Common myeloid progenitor, CD34-positive (primary cell): ENCODE measurements around the gene CIDEB.

ENCODE experiments used
- CTCF ChIA-PET: fragments of 350-600 bp; sonication (Branson Sonifier 250); formaldehyde crosslinking; loops from one replicate; lab custom pipeline; 2021; ENCODE audit warnings: antibody characterized with exemption; lab: Charles Lee
- POLR2A ChIA-PET: fragments of 350-600 bp; sonication (Branson Sonifier 250); formaldehyde crosslinking; loops from one replicate; lab custom pipeline; 2021; ENCODE audit warnings: antibody characterized with exemption; lab: Charles Lee
- DNase-seq, 3 donors: peaks; one replicate each; pipeline versions ENCODE4 v3.0.0 to v3.0.0-alpha.2; 2013
- H3K27ac ChIP-seq, 2 experiments: 1 replicate in 1 of 2; 2 replicates in 1 of 2; pipeline ENCODE4 v1.7.0; 2013; ENCODE audit warnings: inconsistent platforms in 2 of 2, low read length in 2 of 2, mild to moderate bottlenecking in 2 of 2, low read depth in 1 of 2, moderate library complexity in 1 of 2; ENCODE audit not compliant: severe bottlenecking in 2 of 2, insufficient read depth in 1 of 2, poor library complexity in 1 of 2
- H3K27me3 ChIP-seq, 5 experiments: replicated peaks in 2 of 5; 1 replicate in 3 of 5; 2 replicates in 2 of 5; pipeline versions ENCODE4 v1.6.1 to v1.7.0; 2013; ENCODE audit warnings: low read length in 4 of 5, mild to moderate bottlenecking in 2 of 5, moderate library complexity in 2 of 5, inconsistent platforms in 1 of 5; ENCODE audit not compliant: insufficient read depth in 5 of 5, control insufficient read depth in 4 of 5
- H3K36me3 ChIP-seq, 4 experiments: 1 replicate in 2 of 4; 2 replicates in 2 of 4; pipeline versions ENCODE4 v1.6.1 to v1.7.0; 2013; ENCODE audit warnings: low read length in 3 of 4, control low read depth in 1 of 4, mild to moderate bottlenecking in 1 of 4; ENCODE audit not compliant: control insufficient read depth in 4 of 4, insufficient read depth in 4 of 4
- H3K4me1 ChIP-seq, 4 experiments: 1 replicate in 3 of 4; 2 replicates in 1 of 4; pipeline versions ENCODE4 v1.6.1 to v1.7.1; 2013; ENCODE audit warnings: low read length in 3 of 4, mild to moderate bottlenecking in 3 of 4, control low read depth in 1 of 4, inconsistent platforms in 1 of 4, moderate library complexity in 1 of 4; ENCODE audit not compliant: control insufficient read depth in 4 of 4, insufficient read depth in 4 of 4; ENCODE audit errors: control extremely low read depth in 1 of 4
- H3K4me3 ChIP-seq, 7 experiments: 1 replicate in 4 of 7; 2 replicates in 3 of 7; pipeline versions ENCODE4 v1.5.1 to v1.7.0; 2013; ENCODE audit warnings: mild to moderate bottlenecking in 7 of 7, low read length in 6 of 7, moderate library complexity in 6 of 7, inconsistent platforms in 2 of 7, low read depth in 2 of 7, control low read depth in 1 of 7; ENCODE audit not compliant: insufficient read depth in 4 of 7, control insufficient read depth in 1 of 7; ENCODE audit errors: extremely low read depth in 1 of 7
- H3K9me3 ChIP-seq, 5 experiments: 1 replicate in 4 of 5; 2 replicates in 1 of 5; pipeline versions ENCODE4 v1.6.1 to v1.7.1; 2013; ENCODE audit warnings: low read length in 4 of 5, mild to moderate bottlenecking in 2 of 5, inconsistent platforms in 1 of 5, low read depth in 1 of 5, moderate library complexity in 1 of 5; ENCODE audit not compliant: control insufficient read depth in 4 of 5, insufficient read depth in 2 of 5; ENCODE audit errors: control extremely low read depth in 1 of 5
- WGBS: methylation state at CpG from one replicate; pipeline ENCODE4 v1.1.5; 2013; ENCODE audit not compliant: insufficient coverage; 5-methylcytosine and 5-hydroxymethylcytosine counted together

CIDEB gene

DNA sequence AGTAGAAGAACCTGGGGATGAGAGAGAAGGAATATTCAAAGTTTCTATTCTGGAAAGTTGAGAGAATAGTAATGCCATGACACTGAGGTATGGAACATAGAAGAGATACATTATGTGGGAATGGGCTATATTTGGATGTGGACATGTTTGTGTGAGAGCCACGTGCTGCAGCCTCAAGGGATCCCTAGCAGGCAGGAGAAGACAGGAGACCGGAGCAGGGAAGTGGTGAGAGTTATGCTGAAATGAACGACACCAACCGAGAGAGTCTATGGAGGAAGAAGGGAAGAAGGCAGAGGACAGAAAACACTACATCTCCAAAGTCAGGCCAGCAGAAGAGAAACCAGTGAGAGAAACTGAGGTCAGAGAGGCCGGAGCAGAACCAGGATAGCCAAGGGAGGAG lies 42.0 kb upstream of the CIDEB start:
- CTCF ChIA-PET, result interaction anchor here (0.7 to 2.3 kb wide), 6 partner anchors 10 to 92 kb away, joined by 3 to 5 read pairs (median 4); partner anchors contain the start of genes ADCY4 and RIPK3

DNA sequence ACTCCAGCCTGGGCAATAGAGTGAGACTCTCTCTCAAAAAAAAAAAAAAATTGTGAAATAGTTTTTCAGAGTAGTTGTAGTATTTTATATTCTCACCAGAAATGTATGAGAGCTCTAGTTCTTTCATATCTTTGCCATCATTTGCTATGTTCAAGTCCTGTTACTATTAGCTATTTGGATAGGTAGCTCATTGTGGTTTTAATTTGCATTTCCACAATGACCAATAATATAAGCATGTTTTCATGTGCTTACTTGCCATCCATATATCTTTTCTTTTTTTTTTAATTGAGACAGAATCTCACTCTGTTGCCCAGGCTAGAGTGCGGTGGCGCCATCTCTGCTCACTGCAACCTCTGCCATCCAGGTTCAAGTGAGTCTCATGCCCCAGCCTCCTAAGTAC lies 40.4 kb upstream of the CIDEB start:
- H3K4me3 ChIP-seq, result no peak overlapping the region

More for the DNA sequence above, 42.0 kb upstream of the CIDEB start:
- H3K36me3 ChIP-seq, result no peaks in the 10 kb centered on the region
- no peak for DNase-seq
- 100% methylated on average over 5 of the region's 5 CpGs for WGBS
- no peaks in the 10 kb centered on the region for H3K9me3 ChIP-seq
- H3K4me1 ChIP-seq, result no peaks in the 10 kb centered on the region
- H3K27me3 ChIP-seq, result peaks cover 0 to 2% (median 0%) of the 10 kb centered on the region in 5 experiments
- no peak overlapping the region for H3K4me3 ChIP-seq
- no peak overlapping the region for H3K27ac ChIP-seq
- POLR2A ChIA-PET, result no interaction called here

DNA sequence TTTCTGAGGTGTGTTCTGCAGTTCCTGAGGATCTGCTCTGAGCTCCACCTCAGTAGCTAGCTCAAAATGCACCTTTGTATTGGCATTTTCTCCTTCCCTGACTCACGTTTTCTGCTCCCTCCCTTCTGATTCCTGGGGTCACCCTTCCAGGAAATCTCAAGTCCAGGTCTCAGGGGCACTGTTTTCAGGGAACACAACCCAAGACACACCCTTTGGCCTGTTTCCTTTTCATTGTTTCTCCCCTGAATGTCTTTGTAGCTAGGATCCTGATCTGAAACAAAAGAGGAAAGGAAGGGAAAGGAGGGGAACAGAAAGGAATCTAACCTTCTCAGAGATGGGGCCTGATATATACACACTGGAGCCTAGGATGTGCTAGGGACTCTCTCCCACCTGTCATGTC lies 39.4 kb upstream of the CIDEB start:
- POLR2A ChIA-PET, result no interaction called here
- Histone ChIP-seq H3K27ac (no peak overlapping the region), H3K27me3 (peaks cover 0 to 2% (median 0%) of the 10 kb centered on the region in 5 experiments), H3K9me3 (no peaks in the 10 kb centered on the region), H3K4me3 (no peak overlapping the region), H3K36me3 (no peaks in the 10 kb centered on the region), H3K4me1 (peaks cover 0 to 3% (median 0%) of the 10 kb centered on the region in 4 experiments)
- no peak for DNase-seq
- CTCF ChIA-PET, result interaction anchor here (1.1 to 5.4 kb wide), 12 partner anchors 10 to 89 kb away, joined by 3 to 36 read pairs (median 5); partner anchors contain the start of genes ADCY4, CBLN3 and KHNYN
- 91% methylated on average over 1 of the region's 1 CpG for WGBS

More for the DNA sequence above, 40.4 kb upstream of the CIDEB start:
- H3K27ac ChIP-seq, result no peak overlapping the region
- 100% methylated on average over 2 of the region's 2 CpGs for WGBS
- peaks cover 0 to 3% (median 0%) of the 10 kb centered on the region in 4 experiments for H3K4me1 ChIP-seq
- no peaks in the 10 kb centered on the region for H3K9me3 ChIP-seq
- H3K36me3 ChIP-seq, result no peaks in the 10 kb centered on the region
- DNase-seq, result no peak
- CTCF ChIA-PET, result interaction anchor here (0.6 to 5.4 kb wide), 14 partner anchors 9 to 88 kb away, joined by 3 to 36 read pairs (median 5); partner anchors contain the start of genes ADCY4, CBLN3 and KHNYN
- POLR2A ChIA-PET, result interaction anchor here (0.6 kb wide), 1 partner anchor 9 kb away, joined by 4 read pairs; the partner anchor contains the start of gene RIPK3
- peaks cover 0 to 2% (median 0%) of the 10 kb centered on the region in 5 experiments for H3K27me3 ChIP-seq

DNA sequence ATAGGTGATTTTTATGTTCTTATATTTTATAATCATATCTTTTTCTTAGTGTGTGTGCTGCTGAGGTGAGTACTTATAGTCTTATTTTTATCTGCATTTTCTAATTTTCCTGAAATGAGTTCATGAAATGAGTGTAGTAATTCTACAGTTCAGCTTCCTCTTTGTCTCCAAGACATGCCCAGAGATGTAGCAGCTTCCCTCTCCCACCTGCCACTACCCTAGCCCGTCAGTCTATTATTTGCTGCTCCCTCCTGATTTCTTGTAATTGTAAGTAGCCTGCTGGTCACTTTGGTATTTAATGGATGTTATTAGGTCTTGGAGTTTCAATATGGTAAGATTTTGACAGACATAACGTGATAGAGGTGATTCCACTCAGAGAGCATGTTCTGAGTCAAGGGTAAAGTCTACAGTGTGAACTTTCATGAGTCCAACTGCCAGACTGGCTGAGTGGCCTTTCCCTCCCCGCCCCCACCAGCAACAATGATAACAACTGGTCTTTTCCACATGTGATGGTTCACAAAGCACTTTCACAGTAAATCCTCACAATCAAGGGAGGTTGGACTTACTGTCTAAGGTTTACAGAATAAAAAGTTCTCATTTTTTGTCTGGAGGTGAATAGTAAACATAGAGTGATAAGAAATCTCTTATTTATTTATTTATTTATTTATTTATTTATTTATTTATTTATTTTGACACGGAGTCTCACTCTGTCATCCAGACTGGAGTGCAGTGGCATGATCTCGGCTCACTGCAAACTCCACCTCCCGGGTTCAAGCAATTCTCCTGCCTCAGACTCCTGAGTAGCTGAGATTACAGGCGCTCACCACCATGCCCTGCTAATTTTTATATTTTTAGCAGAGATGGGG lies 36.3 kb upstream of the CIDEB start:
- 94% methylated on average over 2 of the region's 7 CpGs for WGBS

DNA sequence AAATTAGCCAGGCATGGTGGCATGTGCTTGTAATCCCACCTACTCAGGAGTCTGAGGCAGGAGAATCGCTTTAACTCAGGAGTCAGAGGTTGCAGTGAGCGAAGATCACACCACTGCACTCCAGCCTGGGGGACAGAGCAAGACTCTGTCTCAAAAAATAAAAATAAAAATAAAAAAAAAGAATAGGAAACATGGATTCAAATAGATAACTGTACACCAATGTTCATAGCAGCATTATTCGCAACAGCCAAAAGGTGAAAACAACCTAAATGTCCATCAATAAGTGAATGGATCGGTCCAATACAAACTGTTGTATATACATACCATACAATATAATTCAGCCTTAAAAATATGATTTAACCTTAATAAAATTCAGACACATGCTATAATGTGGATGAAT lies 35.1 kb upstream of the CIDEB start:
- no CpG with 5 or more reads among the region's 4 CpGs for WGBS
- CTCF ChIA-PET, result interaction anchor here (0.9 to 21.7 kb wide), 7 partner anchors 9 to 90 kb away, joined by 3 to 488 read pairs (median 3); partner anchors contain the start of genes CBLN3, KHNYN and SDR39U1
- POLR2A ChIA-PET, result no interaction called here
- Histone ChIP-seq H3K27me3 (peaks cover 0 to 2% (median 0%) of the 10 kb centered on the region in 5 experiments), H3K36me3 (peaks cover 0 to 3% (median under 1%) of the 10 kb centered on the region in 4 experiments), H3K9me3 (no peaks in the 10 kb centered on the region), H3K4me1 (peaks cover 0 to 19% (median 18%) of the 10 kb centered on the region in 4 experiments), H3K4me3 (no peak overlapping the region), H3K27ac (no peak overlapping the region)
- no peak for DNase-seq

More for the DNA sequence above, 36.3 kb upstream of the CIDEB start:
- DNase-seq, result no peak
- Histone ChIP-seq H3K4me1 (peaks cover 0 to 14% (median 11%) of the 10 kb centered on the region in 4 experiments), H3K9me3 (no peaks in the 10 kb centered on the region), H3K27me3 (peaks cover 0 to 2% (median 0%) of the 10 kb centered on the region in 5 experiments), H3K4me3 (no peak overlapping the region), H3K36me3 (no peaks in the 10 kb centered on the region), H3K27ac (no peak overlapping the region)
- ChIA-PET CTCF (interaction anchor here (0.7 to 5.4 kb wide), 9 partner anchors 10 to 91 kb away, joined by 3 to 36 read pairs (median 3); partner anchors contain the start of gene ADCY4), POLR2A (interaction anchor here (0.6 kb wide), 1 partner anchor 11 kb away, joined by 7 read pairs; no protein-coding TSS in a partner anchor)

DNA sequence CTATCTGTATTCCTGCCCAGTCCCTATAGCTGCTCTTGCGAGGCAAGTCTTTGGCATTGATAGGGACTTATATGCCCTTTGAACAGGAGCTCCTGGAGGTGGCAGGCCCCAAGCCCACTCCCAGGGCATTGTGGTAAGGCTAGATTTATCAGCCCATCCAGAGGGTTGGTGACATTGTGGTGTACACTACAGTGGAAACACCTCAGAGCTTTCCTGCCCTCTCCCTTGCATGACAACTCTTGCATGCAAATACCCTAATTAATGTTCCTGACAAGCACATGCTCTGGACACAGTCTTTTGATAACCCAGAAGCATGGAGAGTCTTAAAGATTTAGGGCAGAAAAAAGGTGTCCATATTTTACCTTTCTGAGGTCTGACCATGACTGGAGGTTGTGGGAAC lies 32.8 kb upstream of the CIDEB start:
- H3K9me3 ChIP-seq, result no peaks in the 10 kb centered on the region
- DNase-seq, result no peak
- CTCF ChIA-PET, result interaction anchor here (0.8 to 21.7 kb wide), 12 partner anchors 9 to 92 kb away, joined by 3 to 488 read pairs (median 4); partner anchors contain the start of genes CBLN3, KHNYN and SDR39U1
- no peak overlapping the region for H3K4me3 ChIP-seq
- 100% methylated on average over 1 of the region's 1 CpG for WGBS
- peaks cover 7 to 29% (median 27%) of the 10 kb centered on the region in 4 experiments for H3K4me1 ChIP-seq
- POLR2A ChIA-PET, result interaction anchor here (1.4 kb wide), 1 partner anchor 87 kb away, joined by 3 read pairs; no protein-coding TSS in a partner anchor
- no peak overlapping the region for H3K27ac ChIP-seq
- peaks cover 0 to 2% (median 0%) of the 10 kb centered on the region in 5 experiments for H3K27me3 ChIP-seq
- peaks cover 0 to 18% (median 9%) of the 10 kb centered on the region in 4 experiments for H3K36me3 ChIP-seq
